SK-N-DZ (cell line): ENCODE data around the gene DCLK1.
A peak's percentile ranks its signal among the peaks of the same experiment; 100 is the strongest.
"Not testable (repeated sequence)": the region's sequence is repeated elsewhere in the genome, so short reads cannot be mapped to it uniquely, and the experiment has no call there.

Experiments
- DNase-seq: peaks from one replicate; pipeline ENCODE4 v3.0.0-alpha.2; 2015; ENCODE audit warnings: low spot score

Gene DCLK1

GRCh38 chr13:35984776-35985453, 146.3 kb downstream of the DCLK1 start:
- DNase-seq, result peak; percentile 72

GRCh38 chr13:35984287-35984686, 146.9 kb downstream of the DCLK1 start:
- no peak for DNase-seq

GRCh38 chr13:35983703-35984102, 147.5 kb downstream of the DCLK1 start:
- not testable (repeated sequence) for DNase-seq

GRCh38 chr13:35983206-35983605, 148.0 kb downstream of the DCLK1 start:
- DNase-seq, result no peak

GRCh38 chr13:35979361-35979951, 151.7 kb downstream of the DCLK1 start:
- DNase-seq, result no peak

GRCh38 chr13:35978607-35979316, 152.4 kb downstream of the DCLK1 start:
- DNase-seq, result peak; percentile 63

GRCh38 chr13:35977060-35977459, 154.1 kb downstream of the DCLK1 start:
- DNase-seq, result no peak

- DNase-seq, result no peak
These were observed 155.1 kb downstream of the DCLK1 start for GRCh38 chr13:35976126-35976525.

- DNase-seq, result not testable (repeated sequence)
These were observed 164.2 kb downstream of the DCLK1 start for GRCh38 chr13:35966951-35967350.

- no peak for DNase-seq
These were observed 165.2 kb downstream of the DCLK1 start for GRCh38 chr13:35966024-35966423.

GRCh38 chr13:35965226-35965927, 165.8 kb downstream of the DCLK1 start:
- peak; percentile 74 for DNase-seq

- DNase-seq, result no peak
These were observed 166.4 kb downstream of the DCLK1 start for GRCh38 chr13:35964863-35965180.

GRCh38 chr13:35964011-35964862, 166.9 kb downstream of the DCLK1 start:
- DNase-seq, result no peak

- no peak for DNase-seq
These were observed 169.5 kb downstream of the DCLK1 start for GRCh38 chr13:35961461-35962220.

- DNase-seq, result no peak
These were observed 170.2 kb downstream of the DCLK1 start for GRCh38 chr13:35961002-35961401.

- no peak for DNase-seq
These were observed 173.2 kb downstream of the DCLK1 start for GRCh38 chr13:35957996-35958395.

- DNase-seq, result no peak
These were observed 173.9 kb downstream of the DCLK1 start for GRCh38 chr13:35957241-35957731.

GRCh38 chr13:35956074-35956473, 175.1 kb downstream of the DCLK1 start:
- peak; percentile 49 for DNase-seq

GRCh38 chr13:35954207-35954560, 177.0 kb downstream of the DCLK1 start:
- no peak for DNase-seq

- DNase-seq, result peak; percentile 96
These were observed 177.5 kb downstream of the DCLK1 start for GRCh38 chr13:35953537-35954206.
